HG02981 (cell line): ENCODE measurements around the gene DSTN.

Experiments used
- ATAC-seq: cut with Tn5 transposase; IDR thresholded peaks from one replicate; pipeline ENCODE4 v1.9.1; 2021; ENCODE audit warnings: mild to moderate bottlenecking, moderate library complexity; ENCODE audit not compliant: unreplicated experiment

DSTN gene

DNA sequence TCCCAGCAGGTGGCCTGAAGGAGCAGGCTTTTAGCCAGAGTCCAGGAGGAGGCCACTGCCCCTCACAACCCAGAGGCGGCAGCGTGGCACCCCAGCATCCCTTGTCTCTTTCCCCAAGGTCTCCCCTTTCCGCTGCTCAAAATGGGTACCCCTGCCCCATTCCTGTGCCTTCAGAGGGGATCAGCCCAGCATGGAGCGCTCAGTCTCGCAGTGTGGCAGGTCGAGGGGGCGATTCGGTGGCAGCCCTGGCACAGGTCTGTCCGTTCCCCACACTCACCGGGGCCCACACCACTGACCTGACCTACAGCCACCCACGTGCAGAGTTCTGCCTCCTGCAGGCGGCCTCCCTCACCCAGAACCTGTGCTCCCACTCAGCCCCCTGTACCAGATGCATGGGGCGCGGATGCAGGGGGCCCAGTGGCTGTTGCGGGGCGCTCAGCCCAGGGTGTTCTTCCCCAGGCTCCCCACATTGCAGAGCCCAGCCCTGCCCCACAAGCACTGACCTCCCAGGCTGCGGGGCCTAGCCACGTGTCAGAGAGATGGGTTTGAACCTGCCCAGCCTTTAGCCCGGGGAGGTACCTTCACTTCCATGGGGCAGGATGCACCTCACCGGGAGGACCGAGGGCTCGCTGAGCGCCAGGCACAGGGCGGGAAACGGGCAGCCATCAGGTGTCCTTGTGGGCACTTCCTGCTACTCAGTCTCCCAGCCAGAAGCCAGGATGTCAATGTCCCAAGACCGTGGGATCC is 41.8 kb downstream of the DSTN start:
- no peak for ATAC-seq

DNA sequence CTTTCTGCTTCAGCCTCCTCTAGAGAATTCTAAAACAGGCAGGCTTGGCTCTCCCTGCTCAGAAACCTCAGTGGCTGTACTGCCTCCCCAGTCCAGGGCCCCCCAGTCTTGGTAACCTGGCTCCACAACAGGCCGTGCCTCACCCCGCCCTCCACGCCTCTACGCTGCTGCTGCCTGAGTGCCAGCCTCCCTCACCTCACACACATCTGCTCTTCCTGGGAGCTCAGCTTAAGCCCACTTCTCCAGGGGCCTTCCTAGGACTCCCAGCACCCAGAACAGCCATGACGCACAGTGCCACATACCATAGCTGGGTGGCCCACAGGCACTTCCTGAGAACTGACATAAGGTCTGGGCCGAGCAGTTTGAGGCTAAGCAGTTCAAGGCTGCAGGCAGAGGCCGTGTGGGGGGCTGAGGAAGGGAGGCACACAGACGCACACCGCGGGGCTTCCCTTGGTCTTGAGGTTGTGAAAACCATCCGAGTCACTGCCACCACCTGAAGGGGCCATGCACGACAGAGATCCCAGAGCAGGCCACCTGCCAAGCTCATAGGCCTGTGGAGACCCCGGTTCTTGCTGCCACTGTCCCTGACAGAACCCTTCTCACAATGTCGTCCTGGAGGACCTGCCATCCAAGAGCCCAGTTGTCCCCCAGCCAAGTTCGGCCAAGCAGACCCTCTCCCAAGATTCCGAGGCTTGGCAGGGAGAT is 42.6 kb downstream of the DSTN start:
- no peak for ATAC-seq

DNA sequence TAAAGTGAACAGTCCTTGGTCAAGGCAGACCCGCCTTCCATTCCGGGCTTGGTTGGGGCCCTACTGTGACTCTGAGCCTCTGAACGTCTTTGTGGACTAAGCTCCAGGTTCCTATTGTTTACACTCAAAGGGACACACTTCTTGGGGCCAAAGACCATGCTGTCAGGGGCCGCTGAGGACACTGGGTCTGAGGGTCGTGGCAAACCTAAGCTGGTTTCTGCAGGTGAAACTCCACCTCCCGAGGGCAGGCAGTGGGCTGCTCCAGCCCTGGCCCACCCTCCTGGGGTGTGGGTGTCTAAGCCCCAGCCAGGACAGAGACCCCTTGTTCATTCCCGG is 43.1 kb downstream of the DSTN start:
- ATAC-seq = no peak

DNA sequence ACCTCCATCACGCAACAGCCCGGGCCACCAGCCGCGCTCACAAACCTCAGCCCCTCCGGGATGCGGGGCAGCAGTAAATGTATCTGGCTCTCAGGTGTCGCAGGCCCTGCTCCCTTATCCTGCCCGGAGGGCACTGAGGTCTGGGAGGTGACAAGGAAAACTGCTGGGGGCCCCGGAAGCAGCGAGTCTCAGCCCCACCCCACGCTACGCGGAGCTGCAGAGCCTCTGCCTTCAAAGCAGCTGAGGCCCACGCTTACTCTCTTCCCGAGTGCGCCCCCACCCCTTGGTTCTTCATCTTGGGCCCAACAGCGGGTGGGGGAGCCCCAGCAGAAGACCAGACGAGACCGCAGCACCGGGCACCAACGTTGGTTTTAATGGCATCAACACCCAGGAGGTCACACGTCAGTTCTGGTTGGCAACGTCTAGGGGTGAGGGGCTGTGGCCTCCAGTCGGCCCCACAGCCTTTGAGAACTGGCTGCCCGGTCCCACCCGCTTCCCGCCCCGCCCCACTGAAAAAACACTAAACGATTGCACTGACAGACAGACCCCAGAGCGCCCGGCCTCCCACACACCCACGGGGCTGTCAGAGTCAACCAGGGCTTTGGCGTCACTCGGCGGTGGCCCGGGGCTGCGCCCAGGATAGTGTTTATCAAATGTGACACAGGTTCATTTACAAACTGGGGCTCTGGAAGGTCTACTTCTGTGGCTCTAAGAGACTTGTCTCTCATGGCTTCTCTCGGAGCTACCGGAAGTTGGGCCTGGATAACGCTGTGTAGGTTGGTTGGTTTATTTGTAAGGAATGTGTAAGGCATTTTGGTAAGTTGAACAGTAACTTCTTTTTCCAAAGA is 43.7 kb downstream of the DSTN start:
- ATAC-seq = no peak

DNA sequence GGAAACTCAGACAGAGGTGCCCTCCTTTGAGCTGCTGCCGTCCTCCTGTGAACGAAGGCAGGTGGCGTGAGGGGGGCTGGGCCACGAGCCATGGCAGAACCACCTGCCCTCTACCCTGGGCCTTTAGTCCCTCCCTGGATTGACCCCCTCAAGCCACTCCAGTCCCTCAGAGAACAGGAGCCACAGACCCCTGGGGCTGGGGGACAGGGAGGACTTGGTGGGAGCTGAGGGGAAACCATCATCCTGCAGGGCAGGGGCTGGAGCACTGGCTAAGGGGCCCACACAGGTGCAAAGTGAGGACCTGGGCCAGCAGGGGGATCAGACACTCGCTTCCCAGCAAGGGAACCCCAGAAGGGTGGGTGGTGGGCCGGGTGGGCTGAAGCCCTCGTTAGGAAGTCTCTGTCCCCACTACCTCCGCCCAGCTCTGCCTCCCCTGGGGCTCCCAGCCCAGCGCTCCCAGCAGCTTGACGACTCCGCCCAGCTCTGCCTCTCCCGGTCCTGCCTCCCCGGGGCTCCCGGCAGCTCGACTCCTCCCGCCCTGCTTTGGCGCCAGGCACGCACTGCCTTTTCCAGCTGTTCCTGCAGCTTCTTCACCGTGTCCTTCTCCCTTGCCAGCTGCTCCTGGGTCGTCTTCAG is 44.4 kb downstream of the DSTN start:
- ATAC-seq = no peak

DNA sequence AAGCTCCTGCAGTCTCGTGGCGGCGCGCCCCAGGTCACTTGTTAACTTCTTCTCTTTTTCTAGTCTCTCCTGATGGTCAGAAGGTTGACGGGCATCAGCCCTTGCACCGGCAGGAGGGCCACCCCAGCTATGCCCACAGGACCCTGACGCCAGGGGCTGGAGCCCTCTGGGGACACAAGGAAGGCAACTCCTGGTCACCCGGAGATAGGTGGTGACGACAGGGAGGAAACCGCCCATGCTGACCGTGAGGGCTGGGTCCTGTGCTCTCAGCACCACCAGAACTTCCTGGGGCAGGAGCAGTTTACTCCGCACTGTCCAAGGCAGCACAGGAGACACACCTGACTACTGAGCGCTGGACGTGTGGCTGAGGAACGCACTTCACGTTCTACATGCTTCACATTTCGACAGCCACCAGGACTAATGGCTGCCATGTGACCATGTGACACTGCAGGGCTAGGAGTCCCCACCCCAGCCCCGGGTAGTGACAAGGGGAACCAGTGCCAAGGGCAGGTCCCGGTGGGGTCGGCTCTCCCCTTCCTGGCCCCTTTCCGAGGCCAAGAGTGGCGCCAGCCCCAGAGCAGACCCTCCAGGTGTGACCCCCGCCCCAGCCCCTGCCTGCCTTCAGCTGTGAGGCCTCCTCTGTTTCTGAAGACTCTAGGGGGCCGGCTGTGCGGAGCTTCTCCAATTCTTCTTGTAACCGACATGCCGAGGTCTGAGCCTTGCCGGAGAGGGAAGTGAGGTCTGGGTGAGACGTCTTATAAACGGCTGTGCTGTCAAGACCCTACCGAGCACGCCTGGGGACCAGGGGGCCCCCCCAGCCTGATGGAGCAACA is 45.2 kb downstream of the DSTN start:
- no peak for ATAC-seq

DNA sequence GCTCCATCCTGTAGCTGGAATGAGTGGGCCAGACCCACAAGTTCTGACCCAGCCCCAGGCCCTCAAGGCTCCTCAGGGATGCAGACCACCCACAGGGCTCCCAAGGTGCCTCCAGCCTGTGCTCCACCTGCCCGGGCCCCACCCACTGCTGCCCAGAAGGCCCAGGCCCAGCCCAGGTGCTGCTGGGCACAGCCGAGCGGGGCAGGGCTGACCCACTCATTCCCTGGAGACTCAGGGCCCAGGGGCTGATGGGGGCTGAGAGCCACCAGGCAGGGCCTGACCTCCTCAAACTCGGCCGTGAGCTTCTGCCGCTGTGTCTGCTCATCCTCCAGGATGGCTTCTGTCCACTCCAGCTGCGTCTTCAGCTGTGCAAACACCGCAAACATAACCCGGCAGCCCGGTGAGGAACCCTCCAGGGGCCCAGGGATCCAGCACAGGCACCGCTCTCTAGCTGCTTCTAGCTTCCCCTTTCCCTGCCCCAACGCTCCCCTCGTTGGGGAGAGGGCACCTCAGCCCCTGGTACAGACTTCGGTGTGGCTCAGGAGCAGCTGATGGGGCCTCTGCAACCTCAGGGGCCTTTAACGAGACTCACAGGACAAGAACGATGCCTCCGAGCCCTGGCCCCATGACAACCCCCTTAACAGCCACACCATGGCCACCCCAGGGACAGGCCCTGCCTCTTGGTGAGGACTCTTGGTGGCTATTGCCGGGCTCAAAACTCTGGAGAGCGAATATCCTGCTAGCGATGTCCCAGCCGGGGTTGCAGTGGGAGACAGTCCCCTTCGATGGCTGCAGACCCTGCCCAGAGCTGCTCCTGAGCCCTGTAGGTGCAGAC is 46.0 kb downstream of the DSTN start:
- no peak for ATAC-seq

DNA sequence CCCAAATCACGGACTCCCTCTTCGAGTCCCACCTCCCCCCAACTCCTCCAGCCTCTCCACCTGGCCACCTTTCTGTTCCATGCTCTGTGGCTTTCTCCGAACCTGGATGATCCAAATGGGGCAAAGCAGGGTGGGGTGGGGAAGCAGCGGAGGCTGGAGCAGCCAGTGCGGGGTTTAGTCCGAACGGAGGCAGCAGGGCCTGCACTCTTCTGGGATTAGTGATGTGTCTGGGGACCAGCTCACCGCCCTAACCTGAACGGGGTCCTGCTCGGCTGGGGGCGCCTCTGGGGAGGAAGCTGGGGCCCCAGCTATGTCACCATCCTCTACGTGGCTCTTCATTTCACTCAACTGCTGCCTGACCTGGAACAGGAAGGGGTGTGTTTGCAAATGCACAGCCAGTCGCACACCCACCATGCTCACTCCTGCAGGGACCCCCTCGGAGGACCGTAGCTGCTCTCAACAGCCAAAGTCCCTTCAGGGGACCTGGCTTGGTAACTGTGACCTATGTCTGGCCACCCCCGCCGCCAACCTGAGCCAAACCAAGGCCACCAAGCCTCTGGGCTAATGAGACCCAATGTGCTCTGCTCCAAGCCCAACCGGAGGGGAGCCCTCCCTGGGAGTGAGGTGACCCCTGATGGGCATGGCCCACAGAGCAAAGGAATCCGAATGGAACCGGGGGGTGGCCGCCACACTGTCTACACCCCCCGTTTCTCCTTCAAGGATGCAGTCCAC is 46.8 kb downstream of the DSTN start:
- no peak for ATAC-seq

DNA sequence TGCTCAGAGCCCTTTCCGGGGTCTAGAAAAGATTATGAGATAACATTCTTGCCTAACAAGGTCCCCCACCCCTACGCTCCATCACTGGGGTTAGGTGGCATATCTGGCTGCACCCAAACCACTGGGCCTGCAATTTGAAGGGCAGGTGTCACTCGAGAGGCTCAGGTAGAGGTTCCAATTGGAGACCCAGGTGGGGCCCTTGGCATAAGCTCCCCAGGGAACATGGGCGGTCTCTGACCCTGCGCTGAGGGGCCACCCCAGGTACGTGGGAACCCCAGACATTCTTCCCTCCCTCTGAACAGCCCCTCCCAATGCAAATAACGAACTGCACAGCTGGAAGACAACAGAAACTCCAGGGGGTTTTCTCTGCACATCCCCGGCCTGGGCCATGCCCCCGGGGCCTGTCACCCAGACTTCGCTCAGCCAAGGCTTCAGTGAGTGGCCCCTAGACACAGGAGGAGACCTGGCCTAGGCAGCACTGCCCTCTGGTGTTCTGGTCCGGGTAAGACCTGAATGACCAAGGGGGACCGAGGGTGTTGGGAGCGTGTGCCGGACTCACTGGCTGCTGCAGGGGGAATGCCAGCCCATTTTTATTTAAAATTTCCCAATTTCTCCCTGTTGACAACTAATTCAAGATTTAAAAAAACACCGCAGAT is 47.5 kb downstream of the DSTN start:
- ATAC-seq = no peak

DNA sequence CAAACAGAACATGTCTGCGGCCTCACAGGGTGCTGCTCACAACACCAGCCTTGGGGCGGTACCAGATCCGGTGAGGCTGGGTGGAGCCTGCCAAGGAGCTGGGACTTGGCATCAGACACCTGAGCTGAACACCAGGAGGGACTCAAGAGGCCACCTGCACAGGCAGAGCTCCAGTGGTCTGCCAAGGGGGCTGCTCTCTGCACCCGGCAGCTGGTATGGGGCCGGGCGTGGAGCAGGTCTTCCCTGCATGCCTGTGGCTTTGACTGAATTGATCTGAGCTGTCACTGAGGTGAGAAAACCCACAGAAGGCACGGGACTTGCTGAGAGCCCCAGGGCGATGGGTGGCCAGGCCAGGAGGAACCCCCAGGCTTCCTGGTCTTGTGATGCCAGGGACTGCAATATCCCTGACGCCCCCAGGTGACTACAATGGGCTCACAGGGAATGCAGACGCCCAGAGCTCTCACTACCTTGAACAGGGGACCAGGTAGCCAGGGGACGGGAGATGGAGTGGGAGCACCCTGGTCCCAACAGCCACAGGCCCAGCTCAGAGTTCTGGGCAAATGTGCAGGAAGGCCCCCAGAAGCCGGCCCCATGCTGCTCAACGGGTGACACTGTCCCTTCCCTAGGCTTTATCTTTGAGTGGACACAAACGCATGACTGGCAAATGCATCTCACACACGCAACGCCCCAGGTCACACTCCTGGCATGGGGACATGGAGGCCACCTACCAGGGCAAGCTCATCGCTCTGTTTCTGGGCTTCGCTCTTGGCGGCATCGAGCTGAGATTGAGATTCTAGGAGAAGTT is 48.2 kb downstream of the DSTN start:
- ATAC-seq = no peak

DNA sequence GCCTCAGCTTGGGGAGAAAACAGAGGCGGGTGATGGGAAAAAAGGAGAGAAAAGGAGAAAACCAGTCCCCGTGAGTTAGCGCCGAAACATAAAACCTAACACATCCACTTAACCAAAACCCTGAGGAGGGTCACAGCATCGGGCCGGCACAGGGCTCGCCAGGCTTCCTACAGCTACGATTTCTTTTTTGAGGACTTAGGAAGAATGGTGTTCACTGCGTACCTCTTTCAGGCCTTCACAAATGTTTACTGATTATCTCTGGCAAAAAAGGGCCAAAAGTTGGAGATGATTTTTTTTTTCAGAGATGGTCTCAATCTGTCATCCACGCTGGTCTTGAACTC is 48.8 kb downstream of the DSTN start:
- no peak for ATAC-seq

DNA sequence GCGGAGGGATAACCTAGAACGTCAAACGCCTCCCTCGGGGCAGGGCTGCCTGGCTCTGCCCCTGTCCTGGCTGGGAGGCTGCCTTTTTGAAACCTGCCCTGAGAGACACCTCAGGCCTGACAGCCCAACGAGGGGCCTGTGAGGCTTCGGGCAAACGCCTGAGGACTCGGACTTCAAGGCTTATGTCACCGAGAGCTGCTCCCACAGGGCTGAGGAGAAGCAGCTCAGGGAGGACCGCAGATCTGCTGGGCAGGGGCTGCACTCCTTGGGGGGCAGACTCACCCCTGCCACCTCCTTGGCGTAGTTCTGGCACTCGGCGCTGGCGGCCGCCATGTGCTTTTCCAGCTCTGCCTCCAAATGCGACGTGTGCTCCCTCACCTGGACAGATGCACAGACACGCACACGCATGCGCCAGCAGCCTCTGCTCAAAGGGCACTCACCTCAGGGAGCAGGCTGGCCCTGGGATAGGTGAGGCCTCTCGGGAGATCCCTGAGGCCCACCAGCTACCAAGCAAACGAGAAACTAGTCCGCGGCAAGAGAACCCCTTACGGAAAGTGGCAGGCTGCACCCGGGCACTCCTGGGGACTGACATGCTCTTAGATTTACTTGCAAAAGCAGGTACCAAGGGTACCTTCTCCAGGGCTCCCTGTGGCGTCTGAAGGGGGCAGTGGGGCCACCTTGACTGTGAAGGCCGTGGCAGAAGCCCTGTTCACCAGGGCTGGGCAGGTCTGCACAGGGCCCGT is 49.6 kb downstream of the DSTN start:
- ATAC-seq = no peak

DNA sequence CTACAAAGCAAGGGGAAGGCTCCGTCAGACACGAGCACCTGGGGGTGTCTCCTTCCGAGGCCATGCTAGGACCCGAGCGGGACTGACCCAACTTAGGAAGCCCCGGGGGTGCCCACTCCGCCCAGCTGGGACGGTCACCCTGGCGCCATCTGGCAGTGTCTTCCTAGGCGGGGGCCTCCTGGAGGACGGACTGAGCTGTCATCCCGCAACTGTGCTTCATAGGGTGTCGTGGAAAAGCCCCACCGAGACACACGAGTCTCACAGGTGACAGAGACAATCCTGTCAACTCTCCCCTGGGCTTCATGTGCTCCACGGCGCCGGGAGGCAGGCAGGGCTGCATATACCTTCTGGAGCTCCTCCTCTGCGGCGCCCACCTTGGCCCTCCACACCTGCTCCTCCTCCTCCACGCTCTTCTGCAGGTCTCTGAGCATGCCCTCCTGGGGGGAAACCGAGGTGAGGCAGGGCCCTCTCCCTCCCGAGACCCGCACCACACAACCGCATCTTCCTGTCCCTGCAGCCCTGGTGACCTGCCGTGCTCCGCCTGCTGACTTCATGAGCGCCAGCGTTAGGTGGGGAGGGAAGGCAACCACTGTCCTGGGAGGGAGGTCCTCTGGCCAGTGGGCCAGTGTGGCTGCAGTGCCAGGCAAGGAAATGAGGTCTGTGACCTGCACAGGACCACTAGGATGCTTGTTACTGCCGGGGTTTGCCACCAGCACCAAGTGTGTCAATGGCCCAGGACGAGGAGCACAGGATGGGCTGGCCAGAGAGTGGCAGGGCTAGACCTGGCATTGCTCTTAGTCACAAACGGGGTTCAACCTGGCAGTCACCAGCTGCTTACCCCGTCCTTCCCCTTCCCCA is 50.7 kb downstream of the DSTN start:
- ATAC-seq = no peak

DNA sequence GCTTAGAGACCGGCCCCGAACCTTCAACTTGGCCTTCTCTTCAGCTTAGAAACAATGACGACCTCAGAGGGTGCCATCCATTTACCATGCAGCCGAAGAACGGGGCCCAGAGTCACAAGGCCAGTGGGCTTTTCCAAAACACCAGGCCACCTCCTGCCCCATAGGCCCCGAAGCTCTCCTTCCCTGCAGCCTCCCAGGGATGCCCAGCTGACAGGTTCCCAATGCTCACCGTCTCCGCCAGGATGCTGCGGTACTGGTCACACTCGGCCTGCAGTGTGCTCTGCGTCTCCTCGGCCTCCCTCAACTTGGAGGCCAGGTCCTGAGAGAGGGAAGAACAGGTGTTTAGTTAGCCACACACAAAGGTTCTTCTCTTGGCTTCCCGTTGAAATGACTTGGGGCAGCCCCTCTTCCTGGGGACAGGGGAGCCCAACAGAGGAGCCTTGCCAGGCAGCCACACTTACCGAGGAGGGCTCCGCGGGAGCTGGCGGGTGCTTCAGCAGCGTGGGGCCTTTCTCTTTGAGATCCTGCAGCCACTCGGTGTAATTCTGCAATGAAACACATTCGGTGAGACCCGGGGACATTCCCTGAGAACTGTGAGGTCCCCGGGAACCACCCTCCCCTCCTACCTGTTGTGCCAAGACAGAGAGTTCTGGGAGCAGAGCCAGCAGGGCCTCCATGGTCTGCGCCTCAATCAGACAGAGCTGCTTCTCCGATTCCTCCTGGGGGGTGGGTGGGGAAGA is 51.5 kb downstream of the DSTN start:
- ATAC-seq = no peak

DNA sequence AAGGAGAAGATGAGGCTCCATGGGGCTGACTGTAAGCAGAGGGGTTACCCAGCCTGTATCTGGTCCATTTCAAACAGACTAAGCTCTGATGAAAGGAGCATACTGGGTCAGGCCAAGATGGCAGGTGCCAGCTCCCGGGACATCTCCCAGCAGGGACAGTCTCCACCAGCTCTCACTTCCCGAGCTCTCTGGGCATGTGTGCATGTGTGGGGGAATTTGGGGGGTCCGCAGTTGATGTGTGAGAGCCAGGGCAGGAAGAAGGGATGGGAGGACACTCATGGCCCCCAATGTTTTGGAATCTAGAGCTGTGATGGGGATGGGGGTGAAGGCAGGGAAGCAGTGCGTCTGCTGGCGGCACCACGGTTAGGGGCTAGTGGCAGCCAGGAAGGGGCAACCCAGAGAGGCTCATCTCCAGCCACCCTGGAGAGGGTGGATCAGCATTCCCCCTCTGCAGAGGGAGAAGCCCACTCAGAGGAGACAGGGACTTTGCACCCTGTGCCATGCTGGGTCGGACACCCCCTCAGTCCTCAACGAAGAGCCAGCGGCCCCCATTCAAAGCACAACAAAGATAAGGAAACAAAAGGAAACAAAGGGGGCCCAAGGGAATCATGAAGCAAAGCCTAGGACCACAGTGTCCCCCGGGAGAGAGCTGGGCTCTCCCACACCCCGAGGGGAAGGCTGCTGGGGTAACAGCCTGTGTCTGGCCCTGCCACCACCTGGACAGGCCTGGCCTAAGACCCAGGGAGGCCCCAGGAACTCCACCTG is 52.4 kb downstream of the DSTN start:
- ATAC-seq = no peak
